ENCODE results near the gene FAM187B. TPM values are rescaled to one million over a fixed set of nuclear protein-coding genes. Genes with fewer than 3 reads are reported as not detected.

FAM187B gene
- total and polyA plus RNA-seq, 2 donors (not counting 1 experiment from before 2014, with no cell fraction given): 0.25 TPM; not detected in 1

GRCh38 chr19:35267353-35267817 lies 38.8 kb upstream of the FAM187B start:
- peaks cover 43 to 64% of the 10 kb centered on the region in 2 donors for H3K4me1 ChIP-seq (ENCODE audit: control insufficient read depth in 2 of 2, insufficient read depth in 2 of 2, low read length in 2 of 2)
- ATAC-seq (ENCODE audit: low read depth) (no peak), DNase-seq (no peak)
- intact Hi-C loops (cut with micrococcal nuclease): loop anchor here (1.0 to 5.0 kb wide), 2 partner anchors 126 to 200 kb away; no protein-coding TSS in a partner anchor
- CTCF ChIA-PET: interaction anchor here (1.0 to 1.3 kb wide), 3 partner anchors 126 to 201 kb away, joined by 3 to 4 read pairs (median 3); no protein-coding TSS in a partner anchor
- peaks cover 40% of the 10 kb centered on the region for H3K79me2 ChIP-seq (ENCODE audit: control insufficient read depth, insufficient read depth, low read length)
- Mint-ChIP-seq H3K9me3 (ENCODE audit: insufficient read depth) (no peaks in the 10 kb centered on the region), H3K27ac (peak overlapping the region; percentile 95), H3K4me3 (peak overlapping the region; percentile 91), H3K27me3 (no peaks in the 10 kb centered on the region), H3K4me1 (peaks cover 58% of the 10 kb centered on the region)
- POLR2A ChIA-PET: interaction anchor here (0.6 to 1.2 kb wide), 3 partner anchors 9 to 873 kb away, joined by 3 read pairs; partner anchors contain the start of gene CAPNS1
- peak overlapping the region; percentile 68 to 97 (median 77) for H3K4me3 ChIP-seq (ENCODE audit: control extremely low read depth in 1 of 5, extremely low read depth in 1 of 5, insufficient read depth in 1 of 5, low read depth in 2 of 5, low read length in 4 of 5)
- H3K27me3 ChIP-seq (replicated peaks in 1 of 4; ENCODE audit: control extremely low read depth in 1 of 4, control insufficient read depth in 3 of 4, insufficient read depth in 4 of 4, low read length in 3 of 4): no peaks in the 10 kb centered on the region
- WGBS (ENCODE audit: insufficient coverage): under 1% methylated on average over 35 of the region's 40 CpGs
- H3K4me2 ChIP-seq (replicated peaks; ENCODE audit: low read depth, low read length, poor library complexity, severe bottlenecking): peak overlapping the region; percentile 95
- H3K36me3 ChIP-seq (replicated peaks in 1 of 2; ENCODE audit: control extremely low read depth in 1 of 2, control insufficient read depth in 1 of 2, extremely low read depth in 1 of 2, insufficient read depth in 2 of 2, low read length in 1 of 2): peaks cover 0 to 27% of the 10 kb centered on the region in 2 experiments
- no peaks in the 10 kb centered on the region for H3K9me3 ChIP-seq (ENCODE audit: control extremely low read depth in 1 of 3, control insufficient read depth in 2 of 3, insufficient read depth in 1 of 3, low read length in 2 of 3)
- peak overlapping the region; percentile 60 to 88 for H3K27ac ChIP-seq (ENCODE audit: low read length in 2 of 2)
- H4K20me1 ChIP-seq (ENCODE audit: control insufficient read depth, insufficient read depth, low read length, poor library complexity, severe bottlenecking): peaks cover 37% of the 10 kb centered on the region
- peak overlapping the region; percentile 91 for H3K9ac ChIP-seq (ENCODE audit: low read length)
- TF ChIP-seq EZH2 (IDR thresholded peaks at IDR 0.05; ENCODE audit: borderline replicate concordance, insufficient read depth, low read depth, low read length, poor library complexity, severe bottlenecking) (no peak), CTCF (IDR thresholded peaks at IDR 0.05) (no peak)
- H2AFZ ChIP-seq (ENCODE audit: insufficient read depth, low read depth, low read length, poor library complexity, severe bottlenecking): peak overlapping the region; percentile 80

All from B cell (primary cell).